PC-9 (cell line): Measurements from ENCODE around the gene CALM1. TPM values are rescaled to one million over a fixed set of nuclear protein-coding genes. Genes with fewer than 3 reads are reported as not detected.

Experiments used
- BruUV-seq: library from RNA; stranded (reverse); fragments of 400-500 nt; replicated peaks from 2 replicates; lab custom pipeline; 2021; lab: Mats Ljungman, UMichigan
- CTCF ChIA-PET: fragments of 300-600 bp; sonication (Branson Sonifier 250); formaldehyde crosslinking; loops from one replicate; lab custom pipeline; 2022; ENCODE audit warnings: antibody characterized with exemption; lab: Charles Lee
- POLR2A ChIA-PET: fragments of 300-600 bp; sonication (Branson Sonifier 250); formaldehyde crosslinking; loops from one replicate; lab custom pipeline; 2022; ENCODE audit warnings: antibody characterized with exemption; ENCODE audit not compliant: unreplicated experiment; lab: Charles Lee
- DNase-seq, 2 experiments: peaks; one replicate each; pipeline versions ENCODE4 v3.0.0 to v3.0.0-alpha.2; 2015 to 2022; ENCODE audit warnings: mixed read lengths in 1 of 2
- H2AFZ ChIP-seq: fragments of 200-600 bp; sonication (generic); 2 replicates; pipeline ENCODE4 v1.8.1; 2017; ENCODE audit warnings: antibody characterized with exemption
- H3F3A ChIP-seq: fragments of 200-600 bp; sonication (generic); 2 replicates; pipeline ENCODE4 v1.8.1; 2017; ENCODE audit warnings: antibody characterized with exemption, mild to moderate bottlenecking, low read depth; ENCODE audit not compliant: insufficient read depth
- H3K27ac ChIP-seq: fragments of 200-600 bp; sonication (generic); 2 replicates; pipeline ENCODE4 v1.6.1; 2016; ENCODE audit warnings: mixed run types
- H3K27me3 ChIP-seq: fragments of 200-600 bp; sonication (generic); 2 replicates; pipeline ENCODE4 v1.6.1; 2016; ENCODE audit warnings: low read depth, mixed run types; ENCODE audit not compliant: insufficient read depth
- H3K36me3 ChIP-seq: fragments of 200-600 bp; sonication (generic); 2 replicates; pipeline ENCODE4 v1.6.1; 2016; ENCODE audit warnings: low read depth, mixed run types
- H3K4me1 ChIP-seq: fragments of 200-600 bp; sonication (generic); replicated peaks from 2 replicates; pipeline ENCODE4 v1.6.1; 2016; ENCODE audit warnings: mixed run types; ENCODE audit not compliant: insufficient read depth
- H3K4me2 ChIP-seq: fragments of 200-600 bp; sonication (generic); 2 replicates; pipeline ENCODE4 v1.6.1; 2017; ENCODE audit warnings: mixed run types
- H3K4me3 ChIP-seq: fragments of 200-600 bp; sonication (generic); 2 replicates; pipeline ENCODE4 v1.6.1; 2016; ENCODE audit warnings: mixed run types
- H3K79me2 ChIP-seq: fragments of 200-600 bp; sonication (generic); 2 replicates; pipeline ENCODE4 v1.6.1; 2017; ENCODE audit warnings: low read depth, mixed run types
- H3K9me2 ChIP-seq: fragments of 200-600 bp; sonication (generic); 2 replicates; pipeline ENCODE4 v1.8.1; 2017; ENCODE audit warnings: mild to moderate bottlenecking; ENCODE audit not compliant: insufficient read depth
- H3K9me3 ChIP-seq: fragments of 200-600 bp; sonication (generic); 2 replicates; pipeline ENCODE4 v1.8.1; 2016; ENCODE audit warnings: low read depth; ENCODE audit not compliant: insufficient read depth
- H4K20me1 ChIP-seq: fragments of 200-600 bp; sonication (generic); 2 replicates; pipeline ENCODE4 v1.8.1; 2017; ENCODE audit not compliant: insufficient read depth
- EZH2 ChIP-seq: fragments of 200-600 bp; sonication (generic); IDR thresholded peaks from 2 replicates; pipeline ENCODE4 v1.8.0; 2017; ENCODE audit warnings: antibody characterized with exemption, low read depth
- intact Hi-C: fragments of 100-400 bp; cut with micrococcal nuclease; formaldehyde crosslinking; loops from one replicate; pipeline ENCODE4 v1.10.0; 2022; ENCODE audit not compliant: unreplicated experiment
- total RNA-seq: library from RNA; stranded (reverse); gene quantifications from 2 replicates; pipeline ENCODE4 v1.2.3, GENCODE V29; 2021
- TF ChIP-seq, protein P1 (sequence below): fragments of 200-600 bp; sonication (generic); conservative IDR thresholded peaks from 2 replicates; pipeline ENCODE4 v1.6.1; 2017; ENCODE audit warnings: mixed run types, antibody characterized with exemption, mild to moderate bottlenecking, moderate library complexity

CALM1 gene
- total RNA-seq, 1 experiment from 2014 or later: 103 TPM

GRCh38 chr14:90397425-90398314 is 841 bp downstream of the CALM1 start:
- H3K4me1 ChIP-seq: peaks cover 16% of the 10 kb centered on the region
- no peaks in the 10 kb centered on the region for H3K27me3 ChIP-seq
- H3K9me2 ChIP-seq: no peaks in the 10 kb centered on the region
- CTCF ChIA-PET: interaction anchor here (0.7 kb wide), 1 partner anchor 108 kb away, joined by 4 read pairs; no protein-coding TSS in a partner anchor
- H3K36me3 ChIP-seq: peaks cover 19% of the 10 kb centered on the region; the same call in 1 of the 2 replicates
- no peaks in the 10 kb centered on the region for H3F3A ChIP-seq
- peak overlapping the region; percentile 88 for H3K4me2 ChIP-seq
- POLR2A ChIA-PET: interaction anchor here (0.6 kb wide), 1 partner anchor 299 kb away, joined by 3 read pairs; no protein-coding TSS in a partner anchor
- H3K79me2 ChIP-seq: peaks cover 32% of the 10 kb centered on the region
- peak overlapping the region; percentile 86 for H3K4me3 ChIP-seq
- TF ChIP-seq EZH2: no peak
- TF ChIP-seq, protein P1, sequence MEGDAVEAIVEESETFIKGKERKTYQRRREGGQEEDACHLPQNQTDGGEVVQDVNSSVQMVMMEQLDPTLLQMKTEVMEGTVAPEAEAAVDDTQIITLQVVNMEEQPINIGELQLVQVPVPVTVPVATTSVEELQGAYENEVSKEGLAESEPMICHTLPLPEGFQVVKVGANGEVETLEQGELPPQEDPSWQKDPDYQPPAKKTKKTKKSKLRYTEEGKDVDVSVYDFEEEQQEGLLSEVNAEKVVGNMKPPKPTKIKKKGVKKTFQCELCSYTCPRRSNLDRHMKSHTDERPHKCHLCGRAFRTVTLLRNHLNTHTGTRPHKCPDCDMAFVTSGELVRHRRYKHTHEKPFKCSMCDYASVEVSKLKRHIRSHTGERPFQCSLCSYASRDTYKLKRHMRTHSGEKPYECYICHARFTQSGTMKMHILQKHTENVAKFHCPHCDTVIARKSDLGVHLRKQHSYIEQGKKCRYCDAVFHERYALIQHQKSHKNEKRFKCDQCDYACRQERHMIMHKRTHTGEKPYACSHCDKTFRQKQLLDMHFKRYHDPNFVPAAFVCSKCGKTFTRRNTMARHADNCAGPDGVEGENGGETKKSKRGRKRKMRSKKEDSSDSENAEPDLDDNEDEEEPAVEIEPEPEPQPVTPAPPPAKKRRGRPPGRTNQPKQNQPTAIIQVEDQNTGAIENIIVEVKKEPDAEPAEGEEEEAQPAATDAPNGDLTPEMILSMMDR: no peak
- H2AFZ ChIP-seq: peak overlapping the region; percentile 56; the same call in 1 of the 2 replicates
- intact Hi-C loops: loop anchor here (1.0 to 10.0 kb wide), 5 partner anchors 14 to 227 kb away; partner anchors contain the start of gene NRDE2
- DNase-seq: peak in 1 of 2 experiments; percentile 15
- no TSS peak for BruUV-seq
- H3K9me3 ChIP-seq: no peaks in the 10 kb centered on the region
- peaks cover 15% of the 10 kb centered on the region; the same call in 1 of the 2 replicates for H4K20me1 ChIP-seq
- no peak overlapping the region for H3K27ac ChIP-seq

DNA sequence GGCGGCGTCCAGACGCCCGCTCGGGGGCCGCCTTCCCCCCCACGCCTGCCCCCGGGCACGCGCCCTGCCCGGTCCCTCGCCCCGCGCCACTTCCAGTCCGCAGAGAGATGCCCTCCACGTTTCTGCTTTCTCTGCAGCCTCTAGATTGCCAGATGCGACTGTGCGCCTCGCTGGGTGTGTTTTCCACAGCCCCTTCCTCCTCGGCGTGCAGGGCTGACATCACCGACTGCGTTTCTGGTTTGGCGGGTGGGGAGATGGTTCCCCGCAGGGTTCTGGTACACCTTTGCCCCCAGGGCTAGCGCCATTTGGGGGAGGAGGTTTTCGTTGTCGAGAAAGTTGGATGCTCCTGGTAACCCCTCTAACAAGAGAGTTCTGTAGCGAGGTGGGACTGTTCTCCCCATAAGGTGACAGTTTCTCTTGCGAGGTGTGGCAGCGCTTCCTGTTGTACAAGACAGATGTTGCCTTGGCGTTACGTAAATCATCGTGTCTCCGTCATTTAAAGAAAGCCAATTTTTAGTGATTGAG is 1.5 kb downstream of the CALM1 start:
- peaks cover 15% of the 10 kb centered on the region; the same call in 1 of the 2 replicates for H4K20me1 ChIP-seq
- H3K4me1 ChIP-seq: peaks cover 16% of the 10 kb centered on the region
- DNase-seq: peak in 1 of 2 experiments; percentile 12
- peak overlapping the region; percentile 86 for H3K4me3 ChIP-seq
- intact Hi-C loops: loop anchor here (2.0 to 10.0 kb wide), 4 partner anchors 66 to 226 kb away; partner anchors contain the start of gene NRDE2
- peak overlapping the region; percentile 56; the same call in 1 of the 2 replicates for H2AFZ ChIP-seq
- H3K27me3 ChIP-seq: no peaks in the 10 kb centered on the region
- no peak for TF ChIP-seq EZH2
- TF ChIP-seq, protein P1: no peak
- peak overlapping the region; percentile 88 for H3K4me2 ChIP-seq
- no peak overlapping the region for H3K27ac ChIP-seq
- peaks cover 20% of the 10 kb centered on the region; the same call in 1 of the 2 replicates for H3K36me3 ChIP-seq
- no peaks in the 10 kb centered on the region for H3K9me2 ChIP-seq
- H3K9me3 ChIP-seq: no peaks in the 10 kb centered on the region
- POLR2A ChIA-PET: no interaction called here
- CTCF ChIA-PET: no interaction called here
- H3F3A ChIP-seq: no peaks in the 10 kb centered on the region
- H3K79me2 ChIP-seq: peaks cover 32% of the 10 kb centered on the region
- BruUV-seq: no TSS peak

DNA sequence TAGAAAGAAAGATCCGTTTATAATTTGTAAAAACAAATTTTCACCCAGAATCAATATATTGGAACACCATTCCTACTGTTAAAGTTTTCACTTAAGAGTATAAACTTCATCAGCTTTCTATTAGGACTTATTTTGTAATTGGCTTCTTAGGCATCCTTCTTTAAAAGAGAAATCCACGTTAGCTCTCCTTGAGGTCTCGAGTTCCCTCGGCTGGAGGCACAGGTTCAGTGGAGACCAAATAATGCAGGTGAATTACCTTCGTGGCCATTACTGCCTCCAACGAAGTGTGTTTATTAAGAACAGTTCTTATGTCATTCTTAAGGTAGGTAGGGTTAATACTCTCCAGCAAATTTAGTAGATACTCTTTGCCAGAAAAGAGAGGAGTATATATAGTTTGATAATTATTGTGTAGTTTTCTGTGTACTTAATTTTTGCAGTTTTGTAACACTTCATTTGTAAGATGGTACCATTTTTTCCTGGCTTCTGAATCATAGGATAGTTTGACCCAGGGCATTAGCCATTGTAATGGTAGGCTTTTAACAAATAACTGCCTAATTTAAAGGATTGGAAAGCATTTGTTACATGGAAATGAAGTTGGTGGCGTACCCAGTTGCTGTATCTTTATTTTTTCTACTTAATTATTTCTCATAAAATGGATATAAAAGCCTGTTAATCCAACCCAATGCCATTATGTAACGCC is 2.2 kb downstream of the CALM1 start:
- no peaks in the 10 kb centered on the region for H3K27me3 ChIP-seq
- TF ChIP-seq, protein P1: no peak
- H3K36me3 ChIP-seq: peaks cover 27% of the 10 kb centered on the region; the same call in 1 of the 2 replicates
- peaks cover 32% of the 10 kb centered on the region for H3K79me2 ChIP-seq
- DNase-seq: no peak
- H3F3A ChIP-seq: no peaks in the 10 kb centered on the region
- H3K4me3 ChIP-seq: peak overlapping the region; percentile 86
- no peaks in the 10 kb centered on the region for H3K9me3 ChIP-seq
- no peaks in the 10 kb centered on the region for H3K9me2 ChIP-seq
- H3K4me2 ChIP-seq: peak overlapping the region; percentile 88
- BruUV-seq: no TSS peak
- H2AFZ ChIP-seq: no peak overlapping the region
- ChIA-PET POLR2A (no interaction called here), CTCF (no interaction called here)
- intact Hi-C loops: loop anchor here (1.0 to 10.0 kb wide), 6 partner anchors 67 to 298 kb away; partner anchors contain the start of gene NRDE2
- H3K4me1 ChIP-seq: peaks cover 16% of the 10 kb centered on the region
- peaks cover 15% of the 10 kb centered on the region; the same call in 1 of the 2 replicates for H4K20me1 ChIP-seq
- H3K27ac ChIP-seq: no peak overlapping the region
